Measurements from ENCODE around the gene UBE2D4. TPM values are rescaled to one million over a fixed set of nuclear protein-coding genes. Genes with fewer than 3 reads are reported as not detected.
"Not testable (repeated sequence)": the region's sequence is repeated elsewhere in the genome, so short reads cannot be mapped to it uniquely, and the experiment has no call there.

Gene UBE2D4
- total RNA-seq, 1 experiment from 2014 or later = 6.4 TPM

GRCh38 chr7:43895847-43896415, 30.3 kb upstream of the UBE2D4 start:
- Mint-ChIP-seq H3K4me3 (no peak overlapping the region), H3K4me1 (peaks cover 0 to 2% of the 10 kb centered on the region in 2 experiments; a peak in 1 of 4 replicates), H3K36me3 (ENCODE audit: insufficient read depth in 1 of 3, low read depth in 3 of 3) (peaks cover 0 to 4% (median 0%) of the 10 kb centered on the region in 3 experiments; a peak in 1 of 7 replicates), H3K27ac (no peak overlapping the region), H3K27me3 (ENCODE audit: low read depth) (no peaks in the 10 kb centered on the region), H3K9me3 (no peaks in the 10 kb centered on the region)
- Histone ChIP-seq H3K14ac (ENCODE audit: insufficient read depth, low read length) (no peak overlapping the region), H3K23ac (ENCODE audit: insufficient read length, low read depth, low read length) (no peak overlapping the region), H3K27ac (ENCODE audit: insufficient read length, low read depth, low read length) (no peak overlapping the region), H4K91ac (ENCODE audit: insufficient read length, low read depth, low read length) (no peak overlapping the region), H3K4me1 (ENCODE audit: insufficient read depth, low read length) (no peaks in the 10 kb centered on the region), H2BK20ac (ENCODE audit: low read depth, low read length, poor library complexity, severe bottlenecking) (no peak overlapping the region), H3K56ac (ENCODE audit: insufficient read length, low read depth, low read length) (no peak overlapping the region), H3K79me1 (ENCODE audit: insufficient read depth, low read depth, low read length, poor library complexity, severe bottlenecking) (no peaks in the 10 kb centered on the region), H2AFZ (ENCODE audit: low read length) (no peak overlapping the region), H2BK5ac (ENCODE audit: insufficient read length, low read length) (no peak overlapping the region), H3K23me2 (ENCODE audit: insufficient read length, low read depth, low read length, poor library complexity, severe bottlenecking) (no peaks in the 10 kb centered on the region), H2BK120ac (ENCODE audit: low read depth, low read length, poor library complexity, severe bottlenecking) (no peak overlapping the region), H2BK12ac (ENCODE audit: insufficient read length, low read depth, low read length) (no peak overlapping the region), H3T11ph (ENCODE audit: low read length) (no peak overlapping the region), H4K8ac (replicated peaks; ENCODE audit: insufficient read length, low read depth, low read length) (no peak overlapping the region), H4K5ac (ENCODE audit: insufficient read length, low read depth, low read length) (no peak overlapping the region), H3K9me3 (ENCODE audit: control insufficient read depth, low read depth, low read length) (no peaks in the 10 kb centered on the region), H3K9ac (ENCODE audit: extremely low read depth, insufficient read length, low read length) (no peak overlapping the region), H2AK5ac (ENCODE audit: insufficient read length, low read length) (no peak overlapping the region), H3K18ac (ENCODE audit: insufficient read length, low read depth, low read length) (no peak overlapping the region), H3K4ac (ENCODE audit: low read depth, low read length) (no peak overlapping the region), H4K20me1 (ENCODE audit: control insufficient read depth, insufficient read depth, insufficient read length) (no peaks in the 10 kb centered on the region), H2BK15ac (ENCODE audit: low read depth, low read length) (no peak overlapping the region), H3K4me2 (ENCODE audit: insufficient read depth, insufficient read length, low read length) (no peak overlapping the region), H3K27me3 (ENCODE audit: insufficient read depth, low read length) (no peaks in the 10 kb centered on the region), H3K79me2 (ENCODE audit: insufficient read depth, low read length) (no peaks in the 10 kb centered on the region)
- DNase-seq = no peak
- TF ChIP-seq, protein P1, sequence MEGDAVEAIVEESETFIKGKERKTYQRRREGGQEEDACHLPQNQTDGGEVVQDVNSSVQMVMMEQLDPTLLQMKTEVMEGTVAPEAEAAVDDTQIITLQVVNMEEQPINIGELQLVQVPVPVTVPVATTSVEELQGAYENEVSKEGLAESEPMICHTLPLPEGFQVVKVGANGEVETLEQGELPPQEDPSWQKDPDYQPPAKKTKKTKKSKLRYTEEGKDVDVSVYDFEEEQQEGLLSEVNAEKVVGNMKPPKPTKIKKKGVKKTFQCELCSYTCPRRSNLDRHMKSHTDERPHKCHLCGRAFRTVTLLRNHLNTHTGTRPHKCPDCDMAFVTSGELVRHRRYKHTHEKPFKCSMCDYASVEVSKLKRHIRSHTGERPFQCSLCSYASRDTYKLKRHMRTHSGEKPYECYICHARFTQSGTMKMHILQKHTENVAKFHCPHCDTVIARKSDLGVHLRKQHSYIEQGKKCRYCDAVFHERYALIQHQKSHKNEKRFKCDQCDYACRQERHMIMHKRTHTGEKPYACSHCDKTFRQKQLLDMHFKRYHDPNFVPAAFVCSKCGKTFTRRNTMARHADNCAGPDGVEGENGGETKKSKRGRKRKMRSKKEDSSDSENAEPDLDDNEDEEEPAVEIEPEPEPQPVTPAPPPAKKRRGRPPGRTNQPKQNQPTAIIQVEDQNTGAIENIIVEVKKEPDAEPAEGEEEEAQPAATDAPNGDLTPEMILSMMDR (conservative IDR thresholded peaks at IDR 0.05) = no peak
- no CpG with 5 or more reads among the region's 8 CpGs for WGBS (ENCODE audit: extremely low coverage, insufficient read length, low lambda C conversion rate)

DNA sequence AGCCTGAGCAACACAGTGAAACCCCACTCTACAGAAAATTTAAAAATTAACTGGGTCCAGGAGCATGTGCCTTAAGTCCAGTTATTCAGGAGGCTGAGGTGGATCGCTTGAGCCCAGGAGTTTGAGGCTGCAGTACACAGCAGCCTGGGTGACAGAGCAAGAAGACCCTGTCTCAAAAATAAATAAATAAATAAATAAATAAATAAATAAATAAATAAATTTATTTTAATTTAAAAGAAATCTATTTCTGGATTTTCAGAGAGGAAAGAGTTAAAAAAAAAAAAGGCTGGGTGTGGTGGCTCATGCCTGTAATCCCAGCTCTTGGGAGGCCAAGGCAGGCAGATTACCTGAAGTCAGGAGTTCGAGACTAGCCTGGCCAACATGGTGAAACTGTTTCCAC, 27.7 kb upstream of the UBE2D4 start:
- not testable (repeated sequence) for H3K4me1 ChIP-seq (ENCODE audit: insufficient read depth, low read length); H3T11ph ChIP-seq (ENCODE audit: low read length); H3K4ac ChIP-seq (ENCODE audit: low read depth, low read length); H3K36me3 Mint-ChIP-seq (ENCODE audit: insufficient read depth in 1 of 3, low read depth in 3 of 3); H3K23me2 ChIP-seq (ENCODE audit: insufficient read length, low read depth, low read length, poor library complexity, severe bottlenecking); H4K8ac ChIP-seq (replicated peaks; ENCODE audit: insufficient read length, low read depth, low read length); H3K23ac ChIP-seq (ENCODE audit: insufficient read length, low read depth, low read length); H3K14ac ChIP-seq (ENCODE audit: insufficient read depth, low read length); H3K79me2 ChIP-seq (ENCODE audit: insufficient read depth, low read length); H3K27me3 Mint-ChIP-seq (ENCODE audit: low read depth); H2BK20ac ChIP-seq (ENCODE audit: low read depth, low read length, poor library complexity, severe bottlenecking); H4K5ac ChIP-seq (ENCODE audit: insufficient read length, low read depth, low read length); H3K4me2 ChIP-seq (ENCODE audit: insufficient read depth, insufficient read length, low read length); H3K56ac ChIP-seq (ENCODE audit: insufficient read length, low read depth, low read length); H2BK120ac ChIP-seq (ENCODE audit: low read depth, low read length, poor library complexity, severe bottlenecking); H4K91ac ChIP-seq (ENCODE audit: insufficient read length, low read depth, low read length); H3K9me3 Mint-ChIP-seq; H3K4me3 Mint-ChIP-seq; H4K20me1 ChIP-seq (ENCODE audit: control insufficient read depth, insufficient read depth, insufficient read length); H3K79me1 ChIP-seq (ENCODE audit: insufficient read depth, low read depth, low read length, poor library complexity, severe bottlenecking); H2BK5ac ChIP-seq (ENCODE audit: insufficient read length, low read length); H3K9me3 ChIP-seq (ENCODE audit: control insufficient read depth, low read depth, low read length); H3K27me3 ChIP-seq (ENCODE audit: insufficient read depth, low read length); H2AK5ac ChIP-seq (ENCODE audit: insufficient read length, low read length); H3K18ac ChIP-seq (ENCODE audit: insufficient read length, low read depth, low read length); H2BK15ac ChIP-seq (ENCODE audit: low read depth, low read length); H2BK12ac ChIP-seq (ENCODE audit: insufficient read length, low read depth, low read length); H3K27ac ChIP-seq (ENCODE audit: insufficient read length, low read depth, low read length); H3K9ac ChIP-seq (ENCODE audit: extremely low read depth, insufficient read length, low read length); H2AFZ ChIP-seq (ENCODE audit: low read length); DNase-seq; H3K27ac Mint-ChIP-seq
- WGBS (ENCODE audit: extremely low coverage, insufficient read length, low lambda C conversion rate) = no CpG with 5 or more reads among the region's 2 CpGs
- peaks cover 15 to 20% of the 10 kb centered on the region in 2 experiments for H3K4me1 Mint-ChIP-seq
